GM12865 (cell line): ENCODE results near the gene HES7.
"Not testable (repeated sequence)": the region's sequence is repeated elsewhere in the genome, so short reads cannot be mapped to it uniquely, and the experiment has no call there.

Experiments
- DNase-seq: peaks from one replicate; pipeline ENCODE4 v3.0.0; 2010; ENCODE audit warnings: low read depth
- H3K4me3 ChIP-seq: 2 replicates; pipeline ENCODE4 v1.5.1; 2011; ENCODE audit warnings: mild to moderate bottlenecking, low read depth, low read length, control low read depth
- TF ChIP-seq, protein P1 (sequence below): IDR thresholded peaks from 2 replicates; pipeline ENCODE4 v1.5.1; 2011; ENCODE audit warnings: low read length, control low read depth, low read depth, inconsistent platforms; ENCODE audit not compliant: insufficient read depth; ENCODE audit errors: missing control alignments

Gene HES7

DNA sequence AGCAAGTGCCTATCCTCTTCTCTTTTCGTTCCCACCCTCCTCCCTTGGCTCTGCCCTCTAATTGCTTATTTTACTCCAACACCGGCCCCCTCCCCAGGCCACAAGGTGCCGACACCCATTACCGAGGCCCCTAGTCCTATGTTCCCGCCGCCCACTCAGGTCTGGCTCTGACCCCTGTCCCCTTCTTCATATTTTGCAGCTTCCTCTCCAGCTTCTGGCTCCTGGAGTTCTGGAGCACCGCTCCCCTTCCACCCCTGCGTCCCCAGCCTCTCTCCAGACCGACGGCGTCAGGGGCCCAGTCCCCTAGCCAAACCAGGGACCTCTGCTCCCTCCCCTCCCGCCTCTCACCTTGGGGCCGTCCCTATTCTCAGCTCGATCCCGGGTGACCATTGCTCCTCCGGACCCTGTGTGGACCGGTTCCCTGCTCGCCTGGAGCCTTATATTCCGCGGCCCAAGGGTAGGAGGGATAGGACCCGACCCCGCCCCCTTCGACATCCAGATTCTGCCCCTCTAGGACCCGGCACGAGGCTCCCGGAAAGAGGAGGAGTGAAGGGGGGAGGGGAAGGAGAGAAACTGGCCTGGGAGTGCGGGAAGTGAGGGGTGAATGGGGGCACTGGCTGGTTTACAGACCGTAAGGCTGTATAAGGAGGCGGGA, at the start of gene HES7:
Gene HES7, minus strand, starts transcription at position 412 of the 655 bp plus-strand sequence. Its CDS starts 22 bp downstream, at position 390.
- peak within 1 kb of the TSS; percentile 77 for H3K4me3 ChIP-seq
- TF ChIP-seq, protein P1, sequence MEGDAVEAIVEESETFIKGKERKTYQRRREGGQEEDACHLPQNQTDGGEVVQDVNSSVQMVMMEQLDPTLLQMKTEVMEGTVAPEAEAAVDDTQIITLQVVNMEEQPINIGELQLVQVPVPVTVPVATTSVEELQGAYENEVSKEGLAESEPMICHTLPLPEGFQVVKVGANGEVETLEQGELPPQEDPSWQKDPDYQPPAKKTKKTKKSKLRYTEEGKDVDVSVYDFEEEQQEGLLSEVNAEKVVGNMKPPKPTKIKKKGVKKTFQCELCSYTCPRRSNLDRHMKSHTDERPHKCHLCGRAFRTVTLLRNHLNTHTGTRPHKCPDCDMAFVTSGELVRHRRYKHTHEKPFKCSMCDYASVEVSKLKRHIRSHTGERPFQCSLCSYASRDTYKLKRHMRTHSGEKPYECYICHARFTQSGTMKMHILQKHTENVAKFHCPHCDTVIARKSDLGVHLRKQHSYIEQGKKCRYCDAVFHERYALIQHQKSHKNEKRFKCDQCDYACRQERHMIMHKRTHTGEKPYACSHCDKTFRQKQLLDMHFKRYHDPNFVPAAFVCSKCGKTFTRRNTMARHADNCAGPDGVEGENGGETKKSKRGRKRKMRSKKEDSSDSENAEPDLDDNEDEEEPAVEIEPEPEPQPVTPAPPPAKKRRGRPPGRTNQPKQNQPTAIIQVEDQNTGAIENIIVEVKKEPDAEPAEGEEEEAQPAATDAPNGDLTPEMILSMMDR, result no peak
- DNase-seq, result no peak

DNA sequence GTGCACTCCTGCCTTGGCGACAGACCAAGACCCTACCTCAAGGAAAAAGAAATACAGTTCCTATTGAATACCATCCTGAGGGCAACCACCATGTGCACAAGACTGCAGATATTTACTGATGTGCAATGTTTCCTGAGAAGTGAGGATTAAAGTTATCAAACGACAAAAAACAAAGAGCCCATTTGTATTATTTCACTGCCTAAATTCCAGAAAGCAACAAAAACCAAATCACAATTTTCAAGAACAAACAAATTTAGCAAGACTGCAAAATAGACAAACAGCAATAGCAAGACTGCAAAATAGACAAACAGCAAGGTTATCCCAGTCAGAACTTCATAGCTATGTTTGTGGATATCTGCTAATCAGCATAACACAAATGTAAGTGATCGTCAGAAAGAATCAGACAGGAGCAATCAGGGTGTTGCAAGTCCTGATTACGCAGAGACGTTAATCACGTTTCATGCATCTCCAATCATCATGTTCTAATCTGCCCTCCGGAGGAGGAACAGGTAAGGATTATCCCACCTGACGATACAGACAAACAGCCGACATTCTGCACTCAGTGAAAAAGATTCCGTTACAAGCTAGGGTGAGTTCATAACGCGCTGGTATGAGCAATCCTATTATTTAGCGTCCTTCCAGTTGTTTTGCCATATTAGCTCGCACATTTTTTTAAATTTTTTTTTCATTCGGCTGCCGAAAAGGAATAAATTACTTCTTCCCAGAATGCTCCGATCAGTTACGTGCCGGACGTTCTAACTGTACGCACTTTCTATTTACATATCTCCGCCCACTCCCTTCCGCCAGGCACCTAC, 49.4 kb upstream of the HES7 start:
- peak overlapping the region; percentile 74 for H3K4me3 ChIP-seq
- DNase-seq, result peak; percentile 99
- TF ChIP-seq, protein P1, result no peak

DNA sequence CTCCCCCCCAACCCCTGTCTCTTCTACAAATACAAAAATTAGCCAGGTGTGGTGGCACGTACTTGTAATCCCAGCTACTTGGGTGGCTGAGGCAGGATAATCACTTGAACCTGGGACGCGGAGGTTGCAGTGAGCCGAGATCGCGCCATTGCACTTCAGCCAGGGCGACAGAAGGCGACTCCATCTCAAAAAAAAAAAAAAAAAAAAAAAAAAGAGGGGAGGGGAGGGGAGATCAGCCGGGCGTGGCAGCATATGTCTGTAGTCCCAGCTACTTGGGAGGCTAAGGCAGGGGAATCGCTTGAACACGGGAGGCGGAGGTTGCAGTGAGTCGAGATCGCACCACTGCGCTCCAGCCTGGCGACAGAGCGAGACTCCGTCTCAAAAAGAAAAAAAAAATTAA, 46.3 kb upstream of the HES7 start:
- not testable (repeated sequence) for H3K4me3 ChIP-seq, DNase-seq

DNA sequence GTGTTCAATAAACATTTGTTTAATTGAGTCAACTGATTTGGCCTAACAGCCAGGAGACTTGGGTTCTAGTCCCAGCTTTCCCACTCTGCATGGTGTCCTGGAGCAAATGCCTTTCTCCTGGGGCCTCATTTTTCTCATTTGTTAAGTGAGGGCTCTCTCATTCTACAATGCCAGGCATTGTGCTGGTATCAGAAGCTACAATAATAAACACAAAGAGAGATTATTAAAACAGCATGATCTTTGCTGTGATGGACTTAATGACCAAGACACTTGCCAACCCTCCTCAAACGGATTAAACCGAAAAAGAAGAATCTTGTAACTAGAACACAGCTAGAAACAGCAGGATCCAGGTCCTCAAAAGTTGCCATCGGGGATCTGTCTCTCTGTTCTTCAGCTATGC, 43.6 kb upstream of the HES7 start:
- H3K4me3 ChIP-seq, result no peak overlapping the region
- DNase-seq, result no peak
- TF ChIP-seq, protein P1, result no peak

DNA sequence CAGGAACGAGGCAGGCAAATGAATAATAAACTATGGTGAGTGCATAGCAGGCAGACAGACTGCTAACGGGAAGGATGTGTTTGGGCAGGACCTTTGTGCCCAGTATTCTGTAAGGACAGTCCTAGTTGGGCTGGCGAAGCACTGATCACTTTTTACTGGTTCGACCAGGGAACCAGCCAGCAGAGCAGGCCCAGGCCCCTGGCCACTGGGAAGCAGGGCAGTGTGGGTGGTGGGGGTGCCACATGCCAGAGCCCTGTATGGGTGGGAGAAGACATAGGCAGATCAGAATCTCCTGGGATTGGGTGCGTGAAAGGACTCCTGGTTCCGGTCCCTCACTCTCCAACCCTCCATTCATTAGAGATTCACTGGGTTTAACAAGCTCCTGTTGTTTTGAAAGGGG, 42.8 kb upstream of the HES7 start:
- H3K4me3 ChIP-seq, result no peak overlapping the region
- no peak for DNase-seq
- TF ChIP-seq, protein P1, result no peak

DNA sequence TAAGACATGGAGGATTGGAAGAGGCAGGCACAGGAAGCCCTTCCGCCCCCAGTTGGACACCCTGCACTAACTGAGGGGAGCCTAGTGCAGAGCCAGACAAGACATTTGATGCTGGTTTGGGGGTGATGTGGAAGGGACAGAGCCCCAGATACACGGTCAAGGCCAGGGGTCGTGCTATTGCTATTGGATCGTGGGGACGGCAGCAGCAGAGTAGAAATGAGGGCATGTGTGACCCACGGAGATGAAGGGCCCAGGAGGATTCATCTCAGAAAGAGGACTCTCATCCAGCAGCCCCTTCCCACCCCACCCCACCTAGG, 40.9 kb upstream of the HES7 start:
- H3K4me3 ChIP-seq, result no peak overlapping the region
- no peak for DNase-seq

DNA sequence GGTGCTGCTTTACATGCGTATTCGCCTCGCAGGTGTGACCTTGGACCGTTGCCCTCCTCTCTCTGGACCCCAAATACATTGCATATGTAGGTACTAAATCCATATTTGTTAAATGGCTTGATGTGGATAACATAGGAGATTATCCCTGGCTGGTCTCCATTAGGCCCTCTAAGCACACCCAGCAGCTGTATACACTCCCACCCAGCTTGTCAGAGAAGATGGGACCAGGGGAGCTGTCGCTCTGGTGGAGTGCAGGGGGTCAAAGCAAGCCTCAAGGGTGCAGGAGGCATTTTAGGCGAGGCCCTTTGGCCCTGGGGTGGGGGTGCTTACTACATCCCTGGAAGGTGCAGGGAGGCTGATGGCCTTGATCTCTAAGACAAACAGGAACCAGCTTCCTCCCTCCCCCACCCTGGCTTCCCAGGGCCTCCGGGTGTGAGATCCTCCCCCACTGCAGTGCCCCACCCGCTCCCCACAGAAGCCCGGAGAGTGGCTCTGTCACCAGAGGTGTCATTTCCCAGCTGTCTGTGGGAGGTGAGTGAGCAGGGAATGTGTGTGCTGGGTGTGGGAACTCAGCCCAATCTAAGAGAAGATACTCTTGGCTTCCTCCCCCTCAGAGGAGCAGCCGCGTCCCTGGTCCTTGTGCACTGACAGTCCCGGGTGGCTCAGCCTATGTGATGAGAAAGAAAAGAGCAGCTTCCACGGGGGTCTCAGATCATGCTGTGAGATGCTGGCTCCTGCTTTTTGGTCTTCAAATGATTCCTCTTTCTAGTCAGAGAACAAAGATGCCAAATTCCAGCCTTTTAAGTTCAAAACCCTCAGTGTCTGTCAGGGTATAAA, 40.3 kb upstream of the HES7 start:
- no peak overlapping the region for H3K4me3 ChIP-seq
- DNase-seq, result peak; percentile 53
- TF ChIP-seq, protein P1, result no peak

More for the DNA sequence above, 40.9 kb upstream of the HES7 start:
- TF ChIP-seq, protein P1, result no peak
